ENCODE measurements around the gene CTSZ.

DNA sequence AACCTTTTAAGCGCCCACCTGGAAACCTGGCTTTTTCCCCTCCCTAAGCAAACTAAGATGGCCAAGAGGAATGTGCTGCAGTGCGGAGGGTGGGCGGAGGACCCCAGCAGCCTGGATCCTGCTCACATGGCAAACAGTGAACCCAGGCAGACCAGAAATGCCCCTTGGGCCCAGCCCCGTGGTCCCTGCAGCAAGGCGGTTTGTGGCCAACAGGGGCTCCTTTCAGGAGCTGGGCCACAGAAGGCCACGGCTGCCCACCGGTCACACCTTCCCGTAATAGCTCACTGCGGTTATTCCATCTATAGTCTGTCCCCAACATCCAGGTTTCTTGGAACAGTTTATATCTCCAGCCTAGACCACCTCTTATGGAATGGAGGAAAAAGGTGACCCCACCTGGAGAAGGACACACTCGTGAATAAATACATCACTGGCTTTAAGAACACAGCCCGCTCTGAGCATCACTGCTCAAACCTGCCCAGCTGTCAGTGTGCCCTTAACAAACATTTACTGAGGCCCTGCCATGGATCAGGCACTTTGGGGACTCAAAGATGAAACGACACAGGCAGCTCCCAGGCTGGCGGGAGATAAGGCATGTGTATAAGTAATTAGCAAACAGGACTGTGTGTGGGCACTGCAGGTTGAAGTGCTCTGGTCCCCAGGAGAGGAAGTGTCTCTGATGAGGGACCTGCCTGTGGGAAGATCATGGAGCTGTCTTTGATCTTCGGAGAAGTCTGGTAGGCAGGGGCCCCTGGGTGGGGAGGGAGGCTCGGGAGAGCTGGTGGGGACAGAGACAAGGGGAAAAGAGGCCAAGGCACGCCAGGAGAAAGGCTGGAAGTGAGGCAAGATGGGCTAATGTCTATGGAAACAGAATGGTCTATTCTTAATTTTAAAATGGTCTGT lies 9.0 kb upstream of the CTSZ start:
- TF ChIP-seq ISL1 (CRISPR knock-in tag; IDR thresholded peaks at IDR 0.05) = no peak
- no peak for TF ChIP-seq TCF4 (CRISPR knock-in tag; IDR thresholded peaks at IDR 0.05; ENCODE audit: borderline replicate concordance)

All from SK-N-SH treated with all-trans-retinoic acid at 6 μM for 48 hours (cell line).